Mucosa of descending colon (tissue), 3 donors: ENCODE results near the gene SRSF4. TPM values are rescaled to one million over a fixed set of nuclear protein-coding genes. Genes with fewer than 3 reads are reported as not detected.
"Not testable (repeated sequence)": the region's sequence is repeated elsewhere in the genome, so short reads cannot be mapped to it uniquely, and the experiment has no call there.

Experiments
- ATAC-seq: fragments of 200-7000 bp; cut with Tn5 transposase; one replicate; pipeline ENCODE4 v1.9.1; 2020; ENCODE audit warnings: mild to moderate bottlenecking, moderate library complexity
- DNase-seq, 3 donors: peaks; one replicate each; pipeline ENCODE4 v3.0.0-alpha.2; 2020
- H3K36me3 ChIP-seq: fragments of 200-600 bp; one replicate; pipeline ENCODE4 v1.8.0; 2021; ENCODE audit warnings: low read depth, mild to moderate bottlenecking
- H3K4me1 ChIP-seq: fragments of 200-600 bp; one replicate; pipeline ENCODE4 v1.8.0; 2021; ENCODE audit warnings: low read depth, mild to moderate bottlenecking
- H3K4me3 ChIP-seq: fragments of 200-600 bp; one replicate; pipeline ENCODE4 v1.8.0; 2021; ENCODE audit warnings: mild to moderate bottlenecking
- H3K9me3 ChIP-seq: fragments of 200-600 bp; one replicate; pipeline ENCODE4 v1.8.0; 2021; ENCODE audit warnings: mild to moderate bottlenecking
- intact Hi-C, 2 donors: fragments of 100-400 bp; cut with DNase I in 1 of 2; cut with micrococcal nuclease in 1 of 2; formaldehyde crosslinking; loops; one replicate each; pipeline versions ENCODE4 v1.11.0 to v1.11.1; 2022; cut with DNase I, micrococcal nuclease
- total RNA-seq, 3 donors: library from RNA; stranded (reverse); fragmentation: NEBNext Ultra II Directional in 2 of 3; extraction: Animal tissue kit (Norgen Biotek cat#: 25700) in 2 of 3; gene quantifications; one replicate each; pipeline versions ENCODE4 v1.2.1 to v1.2.4, GENCODE V29; 2021 to 2023
- TF ChIP-seq, protein P1 (sequence below): fragments of 200-600 bp; IDR thresholded peaks from one replicate; pipeline ENCODE4 v1.8.0; 2022; ENCODE audit warnings: antibody characterized with exemption, mild to moderate bottlenecking
- donor health status: DM: no; HTN: no; CAD: no; lungs with moderate emphysema.
- donor health status: DM: no; HTN: no; CAD: no.
- donor health status: DM: no; HTN: yes; CAD: no.

Gene SRSF4
- total RNA-seq, 3 donors from 2014 or later = 63.7 to 140 (median 75.2) TPM

GRCh38 chr1:29113413-29114117 is 68.1 kb downstream of the SRSF4 start:
- no peak for DNase-seq
- Histone ChIP-seq H3K9me3 (no peaks in the 10 kb centered on the region), H3K4me3 (no peak overlapping the region), H3K36me3 (no peaks in the 10 kb centered on the region), H3K4me1 (no peaks in the 10 kb centered on the region)
- TF ChIP-seq, protein P1, sequence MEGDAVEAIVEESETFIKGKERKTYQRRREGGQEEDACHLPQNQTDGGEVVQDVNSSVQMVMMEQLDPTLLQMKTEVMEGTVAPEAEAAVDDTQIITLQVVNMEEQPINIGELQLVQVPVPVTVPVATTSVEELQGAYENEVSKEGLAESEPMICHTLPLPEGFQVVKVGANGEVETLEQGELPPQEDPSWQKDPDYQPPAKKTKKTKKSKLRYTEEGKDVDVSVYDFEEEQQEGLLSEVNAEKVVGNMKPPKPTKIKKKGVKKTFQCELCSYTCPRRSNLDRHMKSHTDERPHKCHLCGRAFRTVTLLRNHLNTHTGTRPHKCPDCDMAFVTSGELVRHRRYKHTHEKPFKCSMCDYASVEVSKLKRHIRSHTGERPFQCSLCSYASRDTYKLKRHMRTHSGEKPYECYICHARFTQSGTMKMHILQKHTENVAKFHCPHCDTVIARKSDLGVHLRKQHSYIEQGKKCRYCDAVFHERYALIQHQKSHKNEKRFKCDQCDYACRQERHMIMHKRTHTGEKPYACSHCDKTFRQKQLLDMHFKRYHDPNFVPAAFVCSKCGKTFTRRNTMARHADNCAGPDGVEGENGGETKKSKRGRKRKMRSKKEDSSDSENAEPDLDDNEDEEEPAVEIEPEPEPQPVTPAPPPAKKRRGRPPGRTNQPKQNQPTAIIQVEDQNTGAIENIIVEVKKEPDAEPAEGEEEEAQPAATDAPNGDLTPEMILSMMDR = no peak
- no peak for ATAC-seq
- intact Hi-C loops = no loop called here

GRCh38 chr1:29112705-29113412 is 68.8 kb downstream of the SRSF4 start:
- H3K4me1 ChIP-seq = no peaks in the 10 kb centered on the region
- DNase-seq = no peak
- intact Hi-C loops = no loop called here
- no peaks in the 10 kb centered on the region for H3K36me3 ChIP-seq
- TF ChIP-seq, protein P1 = no peak
- no peaks in the 10 kb centered on the region for H3K9me3 ChIP-seq
- no peak for ATAC-seq
- H3K4me3 ChIP-seq = no peak overlapping the region

DNA sequence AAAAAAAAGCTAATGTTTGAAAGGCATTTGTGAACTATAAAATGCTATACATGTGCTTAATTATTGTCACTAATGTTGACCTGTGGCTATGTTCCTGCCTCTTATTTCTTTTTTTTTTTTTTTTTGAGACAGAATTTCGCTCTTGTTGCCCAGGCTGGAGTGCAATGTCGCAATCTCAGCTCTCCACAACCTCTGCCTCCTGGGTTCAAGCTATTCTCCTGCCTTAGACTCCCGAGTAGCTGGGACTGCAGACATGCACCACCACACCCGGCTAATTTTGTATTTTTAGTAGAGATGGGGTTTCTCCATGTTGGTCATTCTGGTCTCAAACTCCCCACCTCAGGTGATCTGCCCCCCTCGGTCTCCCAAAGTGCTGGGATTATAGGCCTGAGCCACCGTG is 73.7 kb downstream of the SRSF4 start:
- DNase-seq, H3K4me1 ChIP-seq, ATAC-seq, H3K9me3 ChIP-seq, H3K4me3 ChIP-seq, H3K36me3 ChIP-seq, intact Hi-C loops: not testable (repeated sequence)

- no peaks in the 10 kb centered on the region for H3K4me1 ChIP-seq
- no peaks in the 10 kb centered on the region for H3K36me3 ChIP-seq
- intact Hi-C loops = no loop called here
- no peaks in the 10 kb centered on the region for H3K9me3 ChIP-seq
- TF ChIP-seq, protein P1 = no peak
- DNase-seq = no peak
- no peak overlapping the region for H3K4me3 ChIP-seq
- no peak for ATAC-seq
Observed at GRCh38 chr1:29105822-29106221, 75.9 kb downstream of the SRSF4 start.

DNA sequence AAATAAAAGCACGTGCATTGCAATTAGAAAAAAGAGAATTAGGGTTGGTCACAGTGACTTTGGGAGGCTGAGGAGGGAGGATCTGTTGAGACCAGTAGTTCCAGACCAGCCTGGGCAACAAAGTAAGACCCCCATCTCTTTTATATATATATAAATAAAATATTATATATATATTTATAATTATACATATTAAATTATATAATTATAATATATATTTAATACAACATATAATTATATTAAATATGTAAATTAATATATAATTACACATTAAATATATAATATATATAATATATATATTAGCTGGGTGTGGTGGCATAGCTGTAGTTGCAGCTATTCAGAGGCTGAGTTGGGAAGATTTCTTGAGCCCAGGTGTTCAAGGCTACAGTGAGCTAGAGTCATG is 81.2 kb downstream of the SRSF4 start:
- intact Hi-C loops = no loop called here

GRCh38 chr1:29099286-29099685 is 82.4 kb downstream of the SRSF4 start:
- no peak for ATAC-seq
- Histone ChIP-seq H3K9me3 (no peaks in the 10 kb centered on the region), H3K4me3 (no peak overlapping the region), H3K4me1 (no peaks in the 10 kb centered on the region), H3K36me3 (no peaks in the 10 kb centered on the region)
- TF ChIP-seq, protein P1 = no peak
- DNase-seq = no peak
- intact Hi-C loops = no loop called here

More for the DNA sequence above, 81.2 kb downstream of the SRSF4 start:
- Histone ChIP-seq H3K4me3 (no peak overlapping the region), H3K4me1 (no peaks in the 10 kb centered on the region), H3K36me3 (no peaks in the 10 kb centered on the region), H3K9me3 (no peaks in the 10 kb centered on the region)
- DNase-seq = no peak
- TF ChIP-seq, protein P1 = no peak
- no peak for ATAC-seq
